ENCODE data around the gene MFAP3.

DNA sequence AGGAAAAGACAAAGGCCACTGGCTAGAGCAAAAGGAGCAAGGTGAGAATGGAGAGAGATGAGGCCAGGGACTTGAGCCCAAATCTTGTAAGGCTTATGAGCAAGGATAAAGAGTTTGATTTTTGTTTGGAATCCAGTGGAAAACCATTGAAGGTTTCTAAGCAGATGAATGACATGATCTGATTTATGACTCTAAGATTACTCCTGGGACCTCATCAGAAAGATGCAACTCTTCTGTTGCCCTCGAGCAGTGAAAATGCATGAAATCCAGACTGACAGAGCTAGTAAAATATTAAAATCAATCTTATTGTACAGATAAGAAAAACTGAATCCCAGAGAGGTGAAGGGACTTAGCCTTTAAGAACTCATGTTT is 677 bp downstream of the MFAP3 start:
- TF ChIP-seq, protein P1, sequence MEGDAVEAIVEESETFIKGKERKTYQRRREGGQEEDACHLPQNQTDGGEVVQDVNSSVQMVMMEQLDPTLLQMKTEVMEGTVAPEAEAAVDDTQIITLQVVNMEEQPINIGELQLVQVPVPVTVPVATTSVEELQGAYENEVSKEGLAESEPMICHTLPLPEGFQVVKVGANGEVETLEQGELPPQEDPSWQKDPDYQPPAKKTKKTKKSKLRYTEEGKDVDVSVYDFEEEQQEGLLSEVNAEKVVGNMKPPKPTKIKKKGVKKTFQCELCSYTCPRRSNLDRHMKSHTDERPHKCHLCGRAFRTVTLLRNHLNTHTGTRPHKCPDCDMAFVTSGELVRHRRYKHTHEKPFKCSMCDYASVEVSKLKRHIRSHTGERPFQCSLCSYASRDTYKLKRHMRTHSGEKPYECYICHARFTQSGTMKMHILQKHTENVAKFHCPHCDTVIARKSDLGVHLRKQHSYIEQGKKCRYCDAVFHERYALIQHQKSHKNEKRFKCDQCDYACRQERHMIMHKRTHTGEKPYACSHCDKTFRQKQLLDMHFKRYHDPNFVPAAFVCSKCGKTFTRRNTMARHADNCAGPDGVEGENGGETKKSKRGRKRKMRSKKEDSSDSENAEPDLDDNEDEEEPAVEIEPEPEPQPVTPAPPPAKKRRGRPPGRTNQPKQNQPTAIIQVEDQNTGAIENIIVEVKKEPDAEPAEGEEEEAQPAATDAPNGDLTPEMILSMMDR (IDR thresholded peaks at IDR 0.05), result no peak
- TF ChIP-seq HDAC2 (IDR thresholded peaks at IDR 0.05), result no peak
- TF ChIP-seq, protein P2, sequence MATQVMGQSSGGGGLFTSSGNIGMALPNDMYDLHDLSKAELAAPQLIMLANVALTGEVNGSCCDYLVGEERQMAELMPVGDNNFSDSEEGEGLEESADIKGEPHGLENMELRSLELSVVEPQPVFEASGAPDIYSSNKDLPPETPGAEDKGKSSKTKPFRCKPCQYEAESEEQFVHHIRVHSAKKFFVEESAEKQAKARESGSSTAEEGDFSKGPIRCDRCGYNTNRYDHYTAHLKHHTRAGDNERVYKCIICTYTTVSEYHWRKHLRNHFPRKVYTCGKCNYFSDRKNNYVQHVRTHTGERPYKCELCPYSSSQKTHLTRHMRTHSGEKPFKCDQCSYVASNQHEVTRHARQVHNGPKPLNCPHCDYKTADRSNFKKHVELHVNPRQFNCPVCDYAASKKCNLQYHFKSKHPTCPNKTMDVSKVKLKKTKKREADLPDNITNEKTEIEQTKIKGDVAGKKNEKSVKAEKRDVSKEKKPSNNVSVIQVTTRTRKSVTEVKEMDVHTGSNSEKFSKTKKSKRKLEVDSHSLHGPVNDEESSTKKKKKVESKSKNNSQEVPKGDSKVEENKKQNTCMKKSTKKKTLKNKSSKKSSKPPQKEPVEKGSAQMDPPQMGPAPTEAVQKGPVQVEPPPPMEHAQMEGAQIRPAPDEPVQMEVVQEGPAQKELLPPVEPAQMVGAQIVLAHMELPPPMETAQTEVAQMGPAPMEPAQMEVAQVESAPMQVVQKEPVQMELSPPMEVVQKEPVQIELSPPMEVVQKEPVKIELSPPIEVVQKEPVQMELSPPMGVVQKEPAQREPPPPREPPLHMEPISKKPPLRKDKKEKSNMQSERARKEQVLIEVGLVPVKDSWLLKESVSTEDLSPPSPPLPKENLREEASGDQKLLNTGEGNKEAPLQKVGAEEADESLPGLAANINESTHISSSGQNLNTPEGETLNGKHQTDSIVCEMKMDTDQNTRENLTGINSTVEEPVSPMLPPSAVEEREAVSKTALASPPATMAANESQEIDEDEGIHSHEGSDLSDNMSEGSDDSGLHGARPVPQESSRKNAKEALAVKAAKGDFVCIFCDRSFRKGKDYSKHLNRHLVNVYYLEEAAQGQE (IDR thresholded peaks at IDR 0.05), result no peak
- TF ChIP-seq HEYL (CRISPR knock-in tag; IDR thresholded peaks at IDR 0.05), result no peak
